K562 (cell line): ENCODE results near the gene FBXL3. TPM values are rescaled to one million over a fixed set of nuclear protein-coding genes. Genes with fewer than 3 reads are reported as not detected.

Source experiments
- ARNT ChIP-seq, 2 experiments: fragments of 450-650 bp; IDR thresholded peaks; 2 replicates each; pipeline ENCODE4 v1.6.1; 2016; ENCODE audit warnings: mild to moderate bottlenecking in 1 of 2
- BHLHE40 ChIP-seq: IDR thresholded peaks from 2 replicates; pipeline ENCODE4 v1.6.1; 2011; ENCODE audit warnings: low read length, improper control_type of control experiment
- BMI1 ChIP-seq: fragments of 150-350 bp; IDR thresholded peaks from 2 replicates; pipeline ENCODE4 v1.6.1; 2014; ENCODE audit warnings: low read length
- CREM ChIP-seq: IDR thresholded peaks from 2 replicates; pipeline ENCODE4 v1.6.1; 2014; ENCODE audit warnings: antibody characterized with exemption, low read depth
- CSDE1 ChIP-seq, 2 experiments: fragments of 450-650 bp; IDR thresholded peaks; 2 replicates each; pipeline ENCODE4 v1.6.1; 2016; ENCODE audit warnings: mild to moderate bottlenecking in 1 of 2
- ETV5 ChIP-seq: sonication (generic); formaldehyde crosslinking; IDR thresholded peaks from 2 replicates; pipeline ENCODE4 v1.4.0; 2020; ENCODE audit warnings: low read depth, mild to moderate bottlenecking, missing genetic modification reagents
- HCFC1 ChIP-seq: IDR thresholded peaks from 2 replicates; pipeline ENCODE4 v1.6.1; 2012; ENCODE audit warnings: low read depth, low read length, improper control_type of control experiment
- KDM5B ChIP-seq: fragments of 200-600 bp; sonication (generic); IDR thresholded peaks from 2 replicates; pipeline ENCODE4 v1.6.1; 2012; ENCODE audit warnings: low read depth, mild to moderate bottlenecking, moderate library complexity, low read length, control low read depth, inconsistent platforms; ENCODE audit not compliant: insufficient replicate concordance
- LCOR ChIP-seq: sonication (generic); formaldehyde crosslinking; IDR thresholded peaks from 2 replicates; pipeline ENCODE4 v1.8.0; 2022; ENCODE audit warnings: mild to moderate bottlenecking, missing genetic modification reagents
- MTA1 ChIP-seq: fragments of 450-650 bp; IDR thresholded peaks from 2 replicates; pipeline ENCODE4 v1.6.1; 2017; ENCODE audit warnings: borderline replicate concordance
- NR2C1 ChIP-seq, 2 experiments: fragments of 450-650 bp; IDR thresholded peaks; 2 replicates each; pipeline ENCODE4 v1.6.1; 2017; ENCODE audit warnings: mild to moderate bottlenecking in 2 of 2, antibody characterized with exemption in 1 of 2, inconsistent platforms in 1 of 2, missing compliant biosample characterization in 1 of 2, missing genetic modification characterization in 1 of 2
- NR2C2 ChIP-seq, 2 experiments: fragments of 200-800 bp in 1 of 2; sonication (Bioruptor generic) in 1 of 2; sonication (generic) in 1 of 2; formaldehyde crosslinking in 1 of 2; IDR thresholded peaks; 2 replicates each; pipeline versions ENCODE4 v1.6.1 to v1.8.0; 2016 to 2022; ENCODE audit warnings: mild to moderate bottlenecking in 1 of 2, missing compliant biosample characterization in 1 of 2, missing genetic modification characterization in 1 of 2, missing genetic modification reagents in 1 of 2
- RB1 ChIP-seq: fragments of 450-650 bp; IDR thresholded peaks from 2 replicates; pipeline ENCODE4 v1.6.1; 2017; ENCODE audit warnings: low read depth, mild to moderate bottlenecking
- RBM39 ChIP-seq: fragments of 200-400 bp; formaldehyde crosslinking; optimal IDR thresholded peaks from 2 replicates; pipeline ENCODE3; 2018; ENCODE audit warnings: low read depth, low read length
- RCOR1 ChIP-seq, 2 experiments: IDR thresholded peaks; 2 replicates each; pipeline ENCODE4 v1.6.1; 2012; ENCODE audit warnings: low read depth in 2 of 2, low read length in 2 of 2, borderline replicate concordance in 1 of 2, improper control_type of control experiment in 1 of 2
- SAP30 ChIP-seq: fragments of 200-600 bp; sonication (generic); IDR thresholded peaks from 2 replicates; pipeline ENCODE4 v1.6.1; 2012; ENCODE audit warnings: borderline replicate concordance, low read depth, mild to moderate bottlenecking, moderate library complexity, low read length, control low read depth, inconsistent platforms; ENCODE audit not compliant: insufficient read depth, poor library complexity, severe bottlenecking
- STAG1 ChIP-seq: sonication (generic); formaldehyde crosslinking; IDR thresholded peaks from 2 replicates; pipeline ENCODE4 v1.5.0; 2020; ENCODE audit warnings: missing genetic modification reagents, borderline replicate concordance
- ZFX ChIP-seq: sonication (generic); formaldehyde crosslinking; IDR thresholded peaks from 2 replicates; pipeline ENCODE4 v1.8.0; 2022; ENCODE audit warnings: mild to moderate bottlenecking, missing genetic modification reagents, moderate library complexity
- ZKSCAN1 ChIP-seq: fragments of 150-350 bp; IDR thresholded peaks from 2 replicates; pipeline ENCODE4 v1.6.1; 2016; ENCODE audit warnings: low read depth, low read length
- ZNF121 ChIP-seq: sonication (generic); formaldehyde crosslinking; conservative IDR thresholded peaks from 2 replicates; pipeline ENCODE4 v1.8.0; 2022; ENCODE audit warnings: missing genetic modification reagents
- ZNF146 ChIP-seq: IDR thresholded peaks from one replicate; pipeline ENCODE4 v1.6.1; 2018; ENCODE audit warnings: missing compliant biosample characterization; ENCODE audit not compliant: unreplicated experiment
- polyA plus RNA-seq, 8 experiments: library from polyadenylated mRNA; depleted of rRNA in 4 of 8; stranded (reverse) in 5 of 8; unstranded in 3 of 8; fragments of >200 nt; fragmentation: Nextera tagmentation in 2 of 8; fragmentation: Illumina TruSeq in 1 of 8; extraction: Ambion mirVana in 2 of 8; extraction: Trizol in 1 of 8; gene quantifications; 2 replicates each; pipeline versions ENCODE4 v1.2.1 to v1.2.3, GENCODE V29; 2011 to 2014; ENCODE audit warnings: inconsistent platforms in 1 of 8, missing spikeins in 1 of 8
- total RNA-seq, 7 experiments: library from RNA; depleted of rRNA in 6 of 7; stranded (reverse); fragments of >200 nt in 6 of 7; fragmentation: Illumina TruSeq in 2 of 7; extraction: Trizol in 2 of 7; gene quantifications; 2 replicates each; pipeline versions ENCODE4 v1.2.1 to v1.2.3, GENCODE V29; 2011 to 2021; ENCODE audit warnings: low replicate concordance in 1 of 7
- TF ChIP-seq, protein P1 (sequence below): sonication (generic); formaldehyde crosslinking; IDR thresholded peaks from 2 replicates; pipeline ENCODE4 v1.4.0; 2020; ENCODE audit warnings: mild to moderate bottlenecking, missing genetic modification reagents
- TF ChIP-seq, protein P2 (sequence below): sonication (generic); formaldehyde crosslinking; IDR thresholded peaks from 2 replicates; pipeline ENCODE4 v1.8.0; 2022; ENCODE audit warnings: missing genetic modification reagents, mild to moderate bottlenecking, moderate library complexity, borderline replicate concordance
- TF ChIP-seq, protein P3 (sequence below): fragments of 450-650 bp; IDR thresholded peaks from one replicate; pipeline ENCODE4 v1.6.1; 2018; ENCODE audit warnings: mild to moderate bottlenecking, moderate library complexity; ENCODE audit not compliant: partially characterized antibody

Gene FBXL3
- total and polyA plus RNA-seq, 9 of the 15 experiments (the other 6 are each of a cell fraction or from before 2014, with no cell fraction given), result 3.8 to 16.4 (median 12.6) TPM

DNA sequence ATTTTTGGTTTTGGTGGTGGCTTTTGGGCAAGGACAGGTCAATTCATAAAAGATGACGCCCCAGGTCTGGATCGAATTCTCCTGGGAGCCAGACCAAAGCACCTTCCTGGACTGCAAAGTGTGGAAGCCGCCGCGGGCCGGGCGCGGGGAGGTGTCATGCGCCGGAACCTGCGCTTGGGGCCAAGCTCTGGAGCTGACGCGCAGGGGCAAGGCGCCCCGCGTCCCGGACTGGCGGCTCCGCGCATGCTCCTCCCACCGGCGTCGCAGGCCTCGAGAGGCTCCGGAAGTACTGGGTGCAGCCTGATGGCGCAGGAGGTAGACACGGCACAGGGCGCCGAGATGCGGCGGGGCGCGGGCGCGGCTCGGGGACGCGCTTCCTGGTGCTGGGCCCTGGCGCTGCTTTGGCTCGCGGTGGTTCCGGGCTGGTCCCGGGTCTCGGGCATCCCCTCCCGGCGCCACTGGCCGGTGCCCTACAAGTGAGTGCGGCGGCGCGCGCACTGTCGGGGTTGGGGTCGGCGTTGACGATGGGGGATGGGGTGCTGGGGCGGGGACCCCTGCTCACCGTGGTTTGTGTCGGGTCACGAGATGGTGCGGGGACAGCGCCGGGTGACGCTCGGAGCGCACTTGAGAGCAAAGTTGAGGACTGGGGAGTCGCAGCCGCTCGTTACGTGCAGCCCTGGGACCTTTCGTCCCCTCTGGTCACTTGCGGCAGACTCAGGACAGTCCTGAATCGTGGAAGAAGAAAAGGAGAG is 35.0 kb downstream of the FBXL3 start, which contains the start of gene CLN5 (continued):
- TF ChIP-seq, protein P1, sequence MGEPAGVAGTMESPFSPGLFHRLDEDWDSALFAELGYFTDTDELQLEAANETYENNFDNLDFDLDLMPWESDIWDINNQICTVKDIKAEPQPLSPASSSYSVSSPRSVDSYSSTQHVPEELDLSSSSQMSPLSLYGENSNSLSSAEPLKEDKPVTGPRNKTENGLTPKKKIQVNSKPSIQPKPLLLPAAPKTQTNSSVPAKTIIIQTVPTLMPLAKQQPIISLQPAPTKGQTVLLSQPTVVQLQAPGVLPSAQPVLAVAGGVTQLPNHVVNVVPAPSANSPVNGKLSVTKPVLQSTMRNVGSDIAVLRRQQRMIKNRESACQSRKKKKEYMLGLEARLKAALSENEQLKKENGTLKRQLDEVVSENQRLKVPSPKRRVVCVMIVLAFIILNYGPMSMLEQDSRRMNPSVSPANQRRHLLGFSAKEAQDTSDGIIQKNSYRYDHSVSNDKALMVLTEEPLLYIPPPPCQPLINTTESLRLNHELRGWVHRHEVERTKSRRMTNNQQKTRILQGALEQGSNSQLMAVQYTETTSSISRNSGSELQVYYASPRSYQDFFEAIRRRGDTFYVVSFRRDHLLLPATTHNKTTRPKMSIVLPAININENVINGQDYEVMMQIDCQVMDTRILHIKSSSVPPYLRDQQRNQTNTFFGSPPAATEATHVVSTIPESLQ (CRISPR knock-in tag), result 0 out of 2 replicates have a peak, but pooled peaks have one; percentile 59
- TF ChIP-seq, protein P2, sequence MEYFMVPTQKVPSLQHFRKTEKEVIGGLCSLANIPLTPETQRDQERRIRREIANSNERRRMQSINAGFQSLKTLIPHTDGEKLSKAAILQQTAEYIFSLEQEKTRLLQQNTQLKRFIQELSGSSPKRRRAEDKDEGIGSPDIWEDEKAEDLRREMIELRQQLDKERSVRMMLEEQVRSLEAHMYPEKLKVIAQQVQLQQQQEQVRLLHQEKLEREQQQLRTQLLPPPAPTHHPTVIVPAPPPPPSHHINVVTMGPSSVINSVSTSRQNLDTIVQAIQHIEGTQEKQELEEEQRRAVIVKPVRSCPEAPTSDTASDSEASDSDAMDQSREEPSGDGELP (CRISPR knock-in tag), result peak; percentile 52; the same call in 1 of the 2 replicates
- TF ChIP-seq STAG1 (CRISPR knock-in tag), result no peak
- TF ChIP-seq KDM5B, result peak; percentile 86
- TF ChIP-seq ZFX (CRISPR knock-in tag), result peak; percentile 85
- TF ChIP-seq CSDE1 (IDR thresholded peaks at IDR 0.05), result no peak; a peak in 1 of 4 replicates
- no peak for TF ChIP-seq BMI1
- no peak for TF ChIP-seq RCOR1 (IDR thresholded peaks at IDR 0.05; ENCODE audit: borderline replicate concordance in 1 of 2, low read depth in 2 of 2, low read length in 2 of 2)
- peak; percentile 21; the same call in 1 of the 2 replicates for TF ChIP-seq BHLHE40
- TF ChIP-seq LCOR (CRISPR knock-in tag), result no peak
- peak; percentile 96 for TF ChIP-seq MTA1
- TF ChIP-seq SAP30, result no peak
- TF ChIP-seq NR2C1 (IDR thresholded peaks at IDR 0.05), result no peak
- 0 out of 2 replicates have a peak, but pooled peaks have one; percentile 20 for TF ChIP-seq NR2C1 (tag; IDR thresholded peaks at IDR 0.05)
- peak; percentile 70; the same call in 1 of the 2 replicates for TF ChIP-seq RB1
- TF ChIP-seq, protein P3, sequence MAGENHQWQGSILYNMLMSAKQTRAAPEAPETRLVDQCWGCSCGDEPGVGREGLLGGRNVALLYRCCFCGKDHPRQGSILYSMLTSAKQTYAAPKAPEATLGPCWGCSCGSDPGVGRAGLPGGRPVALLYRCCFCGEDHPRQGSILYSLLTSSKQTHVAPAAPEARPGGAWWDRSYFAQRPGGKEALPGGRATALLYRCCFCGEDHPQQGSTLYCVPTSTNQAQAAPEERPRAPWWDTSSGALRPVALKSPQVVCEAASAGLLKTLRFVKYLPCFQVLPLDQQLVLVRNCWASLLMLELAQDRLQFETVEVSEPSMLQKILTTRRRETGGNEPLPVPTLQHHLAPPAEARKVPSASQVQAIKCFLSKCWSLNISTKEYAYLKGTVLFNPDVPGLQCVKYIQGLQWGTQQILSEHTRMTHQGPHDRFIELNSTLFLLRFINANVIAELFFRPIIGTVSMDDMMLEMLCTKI, result no peak
- peak; percentile 91 for TF ChIP-seq ETV5 (CRISPR knock-in tag)
- TF ChIP-seq ZNF146, result no peak
- peak; percentile 43; the same call in 1 of the 2 replicates for TF ChIP-seq ZKSCAN1
- TF ChIP-seq CREM, result peak; percentile 99
- peak; percentile 78 for TF ChIP-seq HCFC1
- TF ChIP-seq ARNT (IDR thresholded peaks at IDR 0.05), result no peak
- no peak for TF ChIP-seq ZNF121
- no peak for TF ChIP-seq RBM39
- no peak for TF ChIP-seq NR2C2 (CRISPR knock-in tag; IDR thresholded peaks at IDR 0.05)
- peak; percentile 81 for TF ChIP-seq NR2C2 (tag; IDR thresholded peaks at IDR 0.05)
